ENCODE results near the gene INF2.

INF2 gene

GRCh38 chr14:104751539-104752422, 62.4 kb downstream of the INF2 start:
- no peak for DNase-seq (ENCODE audit: low spot score)

- no peak for DNase-seq (ENCODE audit: low spot score)
Observed at GRCh38 chr14:104752423-104752734, 63.0 kb downstream of the INF2 start.

GRCh38 chr14:104752735-104753527, 63.5 kb downstream of the INF2 start, which contains the start of gene SIVA1:
SIVA1 (plus strand) TSS chr14:104753147; CDS start chr14:104753202, 55 bp downstream.
- peak; percentile 100 for DNase-seq (ENCODE audit: low spot score)

- no peak for DNase-seq (ENCODE audit: low spot score)
Observed at GRCh38 chr14:104753528-104754212, 64.3 kb downstream of the INF2 start.

GRCh38 chr14:104754213-104754851, 64.9 kb downstream of the INF2 start:
- no peak for DNase-seq (ENCODE audit: low spot score)

- DNase-seq (ENCODE audit: low spot score) = no peak
Observed at GRCh38 chr14:104755621-104756020, 66.2 kb downstream of the INF2 start.

- no peak for DNase-seq (ENCODE audit: low spot score)
Observed at GRCh38 chr14:104756477-104757237, 67.2 kb downstream of the INF2 start.

- DNase-seq (ENCODE audit: low spot score) = no peak
Observed at GRCh38 chr14:104757238-104757585, 67.8 kb downstream of the INF2 start.

- no peak for DNase-seq (ENCODE audit: low spot score)
Observed at GRCh38 chr14:104757681-104758392, 68.4 kb downstream of the INF2 start.

- DNase-seq (ENCODE audit: low spot score) = no peak
Observed at GRCh38 chr14:104758981-104759969, 69.9 kb downstream of the INF2 start.

- DNase-seq (ENCODE audit: low spot score) = no peak
Observed at GRCh38 chr14:104765517-104765916, 76.1 kb downstream of the INF2 start.

- DNase-seq (ENCODE audit: low spot score) = no peak
Observed at GRCh38 chr14:104766256-104766862, 76.9 kb downstream of the INF2 start.

GRCh38 chr14:104766863-104767633, 77.6 kb downstream of the INF2 start:
- DNase-seq (ENCODE audit: low spot score) = no peak

GRCh38 chr14:104767634-104767918, 78.2 kb downstream of the INF2 start:
- no peak for DNase-seq (ENCODE audit: low spot score)

- peak; percentile 90 for DNase-seq (ENCODE audit: low spot score)
Observed at GRCh38 chr14:104768437-104769323, 79.3 kb downstream of the INF2 start.

- DNase-seq (ENCODE audit: low spot score) = no peak
Observed at GRCh38 chr14:104769324-104770071, 80.1 kb downstream of the INF2 start.
